Activated T-cell treated with anti-CD3 and anti-CD28 coated beads, Interleukin-2, amount 50 U/mL, for 72 hours (primary cell): ENCODE data around the gene EIF2D. TPM values are rescaled to one million over a fixed set of nuclear protein-coding genes. Genes with fewer than 3 reads are reported as not detected.
A peak's percentile ranks its signal among the peaks of the same experiment; 100 is the strongest.

Source experiments
- ATAC-seq, 2 donors: fragments of 150-1000 bp; cut with Tn5 transposase; replicated peaks in 1 of 2; 2 replicates each; pipeline ENCODE4 v1.10.0; 2021; ENCODE audit warnings: moderate library complexity in 2 of 2, mild to moderate bottlenecking in 1 of 2
- DNase-seq, 2 donors: peaks; one replicate each; pipeline ENCODE4 v3.0.0; 2021 to 2022; ENCODE audit warnings: mixed read lengths in 1 of 2
- H3K27ac Mint-ChIP-seq: one replicate; pipeline ENCODE4 v1.8.0; 2022; ENCODE audit warnings: mild to moderate bottlenecking, moderate library complexity, mixed read lengths
- H3K27me3 Mint-ChIP-seq: one replicate; pipeline ENCODE4 v1.8.0; 2022; ENCODE audit warnings: low read depth, mixed read lengths
- H3K36me3 Mint-ChIP-seq, 2 donors: one replicate each; pipeline ENCODE4 v1.8.0; 2022; ENCODE audit warnings: mixed read lengths in 2 of 2, mild to moderate bottlenecking in 1 of 2; ENCODE audit not compliant: insufficient read depth in 2 of 2
- H3K4me1 Mint-ChIP-seq: one replicate; pipeline ENCODE4 v1.8.0; 2022; ENCODE audit warnings: low read depth, mixed read lengths
- H3K4me3 Mint-ChIP-seq, 2 donors: one replicate each; pipeline ENCODE4 v1.8.0; 2022; ENCODE audit warnings: mild to moderate bottlenecking in 2 of 2, mixed read lengths in 2 of 2, moderate library complexity in 2 of 2
- H3K9me3 Mint-ChIP-seq, 2 donors: one replicate each; pipeline ENCODE4 v1.8.0; 2022; ENCODE audit warnings: mixed read lengths in 2 of 2
- total RNA-seq, 2 donors: library from RNA; stranded (reverse); gene quantifications; one replicate each; pipeline ENCODE4 v1.2.3, GENCODE V29; 2022

EIF2D gene, protein sequence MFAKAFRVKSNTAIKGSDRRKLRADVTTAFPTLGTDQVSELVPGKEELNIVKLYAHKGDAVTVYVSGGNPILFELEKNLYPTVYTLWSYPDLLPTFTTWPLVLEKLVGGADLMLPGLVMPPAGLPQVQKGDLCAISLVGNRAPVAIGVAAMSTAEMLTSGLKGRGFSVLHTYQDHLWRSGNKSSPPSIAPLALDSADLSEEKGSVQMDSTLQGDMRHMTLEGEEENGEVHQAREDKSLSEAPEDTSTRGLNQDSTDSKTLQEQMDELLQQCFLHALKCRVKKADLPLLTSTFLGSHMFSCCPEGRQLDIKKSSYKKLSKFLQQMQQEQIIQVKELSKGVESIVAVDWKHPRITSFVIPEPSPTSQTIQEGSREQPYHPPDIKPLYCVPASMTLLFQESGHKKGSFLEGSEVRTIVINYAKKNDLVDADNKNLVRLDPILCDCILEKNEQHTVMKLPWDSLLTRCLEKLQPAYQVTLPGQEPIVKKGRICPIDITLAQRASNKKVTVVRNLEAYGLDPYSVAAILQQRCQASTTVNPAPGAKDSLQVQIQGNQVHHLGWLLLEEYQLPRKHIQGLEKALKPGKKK
- total RNA-seq, result 100 to 1,000 TPM; 129 to 158 TPM

DNA sequence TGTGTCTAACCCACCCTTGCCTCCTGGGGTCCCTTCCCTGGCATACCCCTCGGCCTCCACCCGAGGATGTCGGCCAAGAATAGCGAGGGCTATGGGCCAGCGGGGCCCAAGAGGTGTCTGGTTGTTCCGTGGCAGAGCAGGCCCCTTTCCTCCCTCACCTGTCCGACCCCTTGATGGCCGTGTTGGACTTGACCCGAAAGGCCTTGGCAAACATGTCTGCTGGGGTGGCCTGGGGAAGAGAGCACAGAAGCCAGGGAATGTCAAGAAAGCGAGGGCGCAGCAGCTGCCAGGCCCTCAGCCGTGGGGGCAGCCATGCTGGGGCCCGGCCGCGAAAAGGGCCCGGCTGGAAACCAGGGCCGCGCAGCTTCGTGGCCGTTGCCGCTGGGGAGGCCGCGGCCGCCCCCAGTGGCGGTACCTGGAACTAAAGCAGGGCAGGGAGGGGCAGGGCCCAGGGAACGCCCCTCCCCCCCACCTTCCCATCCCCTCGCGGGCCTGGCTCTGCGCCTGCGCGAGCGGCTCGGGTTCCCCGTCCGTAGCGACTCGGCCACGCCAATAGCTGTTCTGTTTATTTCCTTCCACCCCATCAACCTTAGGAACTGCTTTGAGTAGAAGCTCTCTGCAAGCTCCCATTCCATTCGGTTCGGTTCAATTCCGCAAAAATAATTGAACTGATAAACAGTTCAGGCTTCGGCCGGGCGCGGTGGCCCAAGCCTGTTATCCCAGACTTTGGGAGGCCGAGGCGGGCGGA is at the start of gene EIF2D:
TSS of gene EIF2D (minus strand) at position 337 of the 748 bp plus-strand sequence. CDS start at position 214, 123 bp downstream.
- Mint-ChIP-seq H3K9me3 (no peaks in the 10 kb centered on the region), H3K36me3 (peaks cover 5 to 12% of the 10 kb centered on the region in 2 donors), H3K4me3 (peak within 1 kb of the TSS; percentile 93 to 97), H3K27ac (peak within 1 kb of the TSS; percentile 97), H3K27me3 (no peaks in the 10 kb centered on the region), H3K4me1 (peaks cover 47% of the 10 kb centered on the region)
- ATAC-seq, result peak; percentile 89 to 92
- DNase-seq, result peak; percentile 94 to 98

GRCh38 chr1:206661161-206661820 is 49.0 kb upstream of the EIF2D start:
- ATAC-seq, result no peak
- peaks cover 63% of the 10 kb centered on the region for H3K27me3 Mint-ChIP-seq
- H3K4me3 Mint-ChIP-seq, result no peak overlapping the region
- no peak for DNase-seq
- H3K36me3 Mint-ChIP-seq, result peaks cover 0 to 2% of the 10 kb centered on the region in 2 donors
- no peak overlapping the region for H3K27ac Mint-ChIP-seq
- H3K4me1 Mint-ChIP-seq, result peaks cover 42% of the 10 kb centered on the region
- no peaks in the 10 kb centered on the region for H3K9me3 Mint-ChIP-seq

DNA sequence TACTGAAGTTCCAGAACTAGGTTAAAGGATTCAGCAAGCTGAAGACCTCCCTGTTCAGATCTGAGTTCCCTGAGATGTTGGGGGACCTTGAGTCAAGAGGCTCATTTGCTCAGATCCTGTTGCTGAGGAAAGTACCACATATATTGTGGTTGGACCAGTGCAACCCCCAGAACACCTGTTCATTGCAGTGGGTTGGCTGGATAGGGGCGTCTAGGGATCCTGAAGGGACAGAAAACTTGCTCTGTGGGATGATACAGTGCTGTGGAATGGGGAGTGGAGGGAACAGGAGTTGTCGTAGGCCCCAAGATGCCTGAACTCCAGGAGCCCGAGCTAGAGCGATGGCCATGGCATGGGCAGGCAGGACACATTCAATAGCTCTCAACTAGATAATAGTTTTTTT is 47.9 kb upstream of the EIF2D start:
- Mint-ChIP-seq H3K4me3 (no peak overlapping the region), H3K27me3 (peaks cover 56% of the 10 kb centered on the region), H3K27ac (no peak overlapping the region), H3K4me1 (peaks cover 42% of the 10 kb centered on the region), H3K9me3 (no peaks in the 10 kb centered on the region), H3K36me3 (peaks cover 0 to 2% of the 10 kb centered on the region in 2 donors)
- DNase-seq (no peak), ATAC-seq (no peak)

GRCh38 chr1:206658981-206659273 is 46.7 kb upstream of the EIF2D start:
- ATAC-seq, result no peak
- DNase-seq, result no peak
- Mint-ChIP-seq H3K9me3 (no peaks in the 10 kb centered on the region), H3K4me1 (peaks cover 38% of the 10 kb centered on the region), H3K36me3 (peaks cover 0 to 2% of the 10 kb centered on the region in 2 donors), H3K4me3 (no peak overlapping the region), H3K27ac (no peak overlapping the region), H3K27me3 (peaks cover 49% of the 10 kb centered on the region)

DNA sequence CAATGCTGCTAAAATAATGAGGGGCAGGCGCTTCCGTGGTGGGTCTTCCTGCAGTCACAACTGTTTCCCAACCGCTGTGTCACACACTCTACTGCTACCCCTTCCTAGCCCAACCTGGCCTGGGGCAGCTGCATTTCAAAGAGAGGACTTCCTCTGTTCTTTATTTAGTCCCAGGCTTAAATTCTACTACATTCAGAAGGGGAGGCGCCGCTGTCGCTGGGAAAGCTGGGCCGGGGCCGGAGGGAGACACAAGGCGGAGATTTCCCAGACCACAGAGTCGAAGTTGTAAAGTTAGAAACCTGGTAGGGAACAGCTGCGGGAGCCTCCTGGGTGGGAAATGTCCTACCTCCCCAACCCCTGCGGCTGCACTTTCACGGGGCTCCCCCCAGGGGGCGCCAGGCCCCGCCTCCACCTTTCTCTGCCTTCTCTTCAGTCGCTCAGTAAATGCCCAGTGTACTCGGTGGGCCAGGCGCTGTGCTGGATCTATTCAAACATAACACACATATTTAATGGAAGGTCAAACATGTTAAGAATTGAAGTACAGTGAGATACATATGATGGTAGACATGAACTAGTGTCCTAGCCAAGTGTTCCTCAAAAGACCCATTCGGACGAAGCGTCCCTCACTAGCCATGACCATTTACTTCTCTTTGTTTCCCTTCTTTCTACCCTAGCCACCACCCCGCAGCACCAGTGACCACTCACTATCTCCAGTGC is 46.2 kb upstream of the EIF2D start:
- peaks cover 44% of the 10 kb centered on the region for H3K27me3 Mint-ChIP-seq
- no peaks in the 10 kb centered on the region for H3K9me3 Mint-ChIP-seq
- peaks cover 0 to 2% of the 10 kb centered on the region in 2 donors for H3K36me3 Mint-ChIP-seq
- ATAC-seq, result peak; percentile 79 to 86
- H3K4me1 Mint-ChIP-seq, result peaks cover 32% of the 10 kb centered on the region
- DNase-seq, result peak; percentile 63 to 74
- H3K4me3 Mint-ChIP-seq, result peak overlapping the region; percentile 13 to 53
- no peak overlapping the region for H3K27ac Mint-ChIP-seq

- Mint-ChIP-seq H3K27ac (no peak overlapping the region), H3K27me3 (peaks cover 37% of the 10 kb centered on the region), H3K4me1 (peaks cover 26% of the 10 kb centered on the region), H3K36me3 (peaks cover 0 to 2% of the 10 kb centered on the region in 2 donors), H3K4me3 (no peak overlapping the region), H3K9me3 (no peaks in the 10 kb centered on the region)
- DNase-seq (no peak), ATAC-seq (no peak)
Observed at GRCh38 chr1:206657751-206658150, 45.5 kb upstream of the EIF2D start.

DNA sequence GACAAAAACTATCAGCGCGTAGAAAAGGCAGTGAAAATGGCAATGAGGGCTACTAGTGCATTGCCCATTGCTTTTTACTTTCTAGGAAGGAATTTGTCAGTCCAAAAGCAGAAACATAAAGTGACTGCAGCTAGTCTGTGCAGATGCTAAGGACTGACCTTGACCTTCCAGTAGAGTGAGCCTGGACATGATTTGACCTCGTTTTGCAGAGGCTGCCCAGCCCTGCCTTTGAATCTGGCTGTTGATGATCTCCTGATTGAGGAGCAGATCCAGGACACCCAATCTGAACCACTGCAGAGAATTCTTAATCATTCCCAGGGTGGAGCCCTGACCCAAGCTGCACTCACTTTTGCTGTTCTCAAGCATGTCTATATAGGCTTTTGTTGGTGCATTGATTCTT is 44.7 kb upstream of the EIF2D start:
- ATAC-seq (no peak), DNase-seq (no peak)
- no peaks in the 10 kb centered on the region for H3K9me3 Mint-ChIP-seq
- no peak overlapping the region for H3K4me3 Mint-ChIP-seq
- H3K27ac Mint-ChIP-seq, result no peak overlapping the region
- H3K36me3 Mint-ChIP-seq, result peaks cover 0 to 2% of the 10 kb centered on the region in 2 donors
- peaks cover 22% of the 10 kb centered on the region for H3K4me1 Mint-ChIP-seq
- H3K27me3 Mint-ChIP-seq, result peaks cover 34% of the 10 kb centered on the region

DNA sequence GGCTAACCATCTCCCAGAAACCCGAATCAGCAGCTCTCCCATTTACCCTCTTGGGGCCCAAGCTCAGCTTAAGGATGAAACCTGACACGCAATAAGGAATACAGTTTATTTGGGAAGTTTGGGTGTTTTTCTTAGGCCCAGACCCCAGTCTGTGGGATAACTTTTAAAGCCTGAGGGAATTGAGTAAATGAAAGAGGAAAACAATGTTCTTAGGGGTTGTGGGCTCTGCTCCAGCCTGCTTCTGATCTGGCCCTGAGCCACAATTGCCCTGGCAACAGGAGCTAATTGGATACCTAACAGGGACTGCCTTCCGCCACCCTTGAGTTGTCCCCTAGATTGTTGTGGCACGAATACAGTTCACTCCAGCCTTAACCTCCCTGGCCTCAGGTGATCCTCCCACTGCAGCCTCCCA is 43.2 kb upstream of the EIF2D start:
- Mint-ChIP-seq H3K9me3 (no peaks in the 10 kb centered on the region), H3K27ac (no peak overlapping the region), H3K36me3 (peaks cover 0 to 2% of the 10 kb centered on the region in 2 donors), H3K27me3 (peaks cover 27% of the 10 kb centered on the region), H3K4me1 (peaks cover 21% of the 10 kb centered on the region), H3K4me3 (no peak overlapping the region)
- DNase-seq (no peak), ATAC-seq (no peak)

GRCh38 chr1:206654828-206655227 is 42.6 kb upstream of the EIF2D start:
- no peak overlapping the region for H3K4me3 Mint-ChIP-seq
- DNase-seq (no peak), ATAC-seq (no peak)
- H3K27me3 Mint-ChIP-seq, result peaks cover 27% of the 10 kb centered on the region
- H3K4me1 Mint-ChIP-seq, result peaks cover 17% of the 10 kb centered on the region
- H3K36me3 Mint-ChIP-seq, result peaks cover 0 to 2% of the 10 kb centered on the region in 2 donors
- no peak overlapping the region for H3K27ac Mint-ChIP-seq
- no peaks in the 10 kb centered on the region for H3K9me3 Mint-ChIP-seq

DNA sequence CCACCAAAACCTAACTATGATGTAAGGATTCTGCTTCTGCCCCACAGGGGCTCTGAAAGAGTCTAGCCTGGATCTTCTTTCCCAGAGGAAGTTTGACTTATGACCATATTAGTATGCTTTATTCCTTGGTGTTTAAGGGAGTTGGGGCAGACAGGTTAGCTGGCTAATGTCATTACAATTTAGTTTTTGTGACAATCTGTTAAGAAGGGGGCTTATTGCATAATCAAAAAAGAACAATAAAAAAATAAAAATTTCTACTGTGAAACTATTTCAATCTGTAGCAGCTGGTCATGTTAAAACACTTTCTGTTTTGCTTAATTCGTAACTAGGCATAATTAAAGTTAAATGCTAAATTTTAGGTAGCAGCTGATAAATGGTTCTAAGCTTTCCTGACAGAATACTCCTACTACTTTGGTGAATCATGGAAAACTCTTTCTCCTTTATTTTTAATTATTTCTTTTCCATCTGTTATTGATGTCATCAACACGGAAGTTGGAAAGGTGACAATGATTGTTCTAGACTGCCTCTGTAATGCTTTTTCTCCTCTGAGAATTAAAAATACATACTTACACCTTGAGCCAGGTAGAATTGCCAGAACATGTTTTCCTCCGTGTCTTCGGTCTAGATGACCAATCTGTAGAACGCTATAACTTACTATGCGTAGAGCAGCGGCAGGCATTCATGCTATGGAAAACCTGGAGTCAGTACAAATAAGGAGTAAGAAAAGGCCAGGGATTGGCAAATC is 41.6 kb upstream of the EIF2D start:
- Mint-ChIP-seq H3K4me1 (peaks cover 16% of the 10 kb centered on the region), H3K27me3 (peaks cover 26% of the 10 kb centered on the region), H3K4me3 (no peak overlapping the region), H3K9me3 (no peaks in the 10 kb centered on the region), H3K36me3 (peaks cover 2 to 7% of the 10 kb centered on the region in 2 donors), H3K27ac (no peak overlapping the region)
- DNase-seq, result no peak
- ATAC-seq, result no peak

- Mint-ChIP-seq H3K27ac (no peak overlapping the region), H3K4me3 (no peak overlapping the region), H3K27me3 (peaks cover 10% of the 10 kb centered on the region), H3K9me3 (no peaks in the 10 kb centered on the region), H3K4me1 (peaks cover 4% of the 10 kb centered on the region), H3K36me3 (peaks cover 0 to 8% of the 10 kb centered on the region in 2 donors)
- DNase-seq (no peak), ATAC-seq (peak in 1 of 2 donors; percentile 36)
Observed at GRCh38 chr1:206651958-206652890, 40.0 kb upstream of the EIF2D start.
